LNCaP clone FGC (cell line): Measurements from ENCODE around the gene PCDHGA12.
"Not testable (repeated sequence)": the region's sequence is repeated elsewhere in the genome, so short reads cannot be mapped to it uniquely, and the experiment has no call there.

Experiments
- DNase-seq: peaks from one replicate; pipeline ENCODE4 v3.0.0-alpha.2; 2011; ENCODE audit warnings: low read depth
- H3K4me3 ChIP-seq: 2 replicates; pipeline ENCODE4 v1.5.1; 2011; ENCODE audit warnings: mild to moderate bottlenecking, low read depth, low read length, control low read depth
- TF ChIP-seq, protein P1 (sequence below): IDR thresholded peaks from 2 replicates; pipeline ENCODE4 v1.5.1; 2012; ENCODE audit warnings: mild to moderate bottlenecking; ENCODE audit not compliant: control insufficient read depth, insufficient read depth; ENCODE audit errors: extremely low read depth

Gene PCDHGA12

DNA sequence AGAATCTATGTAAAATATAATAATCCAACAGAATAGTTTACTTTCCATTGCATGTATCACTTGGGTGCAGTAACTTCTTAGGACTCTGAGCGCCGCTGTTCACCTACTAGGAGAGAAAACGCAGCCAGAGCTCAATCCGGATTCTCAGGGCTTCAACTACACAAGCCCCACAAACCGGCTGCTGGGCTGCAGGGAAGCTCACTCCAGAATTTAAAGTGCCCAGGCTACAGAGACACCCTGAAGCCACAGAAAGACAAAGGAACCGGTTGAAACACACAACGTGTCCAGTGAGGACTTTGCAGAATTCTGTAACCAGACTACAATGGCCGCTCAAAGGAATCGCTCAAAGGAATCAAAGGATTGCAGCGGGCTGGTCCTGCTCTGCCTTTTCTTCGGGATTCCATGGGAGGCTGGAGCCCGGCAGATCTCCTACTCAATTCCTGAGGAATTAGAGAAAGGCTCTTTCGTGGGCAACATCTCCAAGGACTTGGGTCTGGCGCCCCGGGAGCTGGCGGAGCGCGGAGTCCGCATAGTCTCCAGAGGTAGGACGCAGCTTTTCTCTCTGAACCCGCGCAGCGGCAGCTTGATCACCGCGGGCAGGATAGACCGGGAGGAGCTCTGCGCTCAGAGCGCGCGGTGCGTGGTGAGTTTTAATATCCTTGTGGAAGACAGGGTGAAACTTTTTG, 17.3 kb upstream of the PCDHGA12 start, which contains the start of gene PCDHGA10:
TSS of gene PCDHGA10 (plus strand) at position 134 of the 686 bp plus-strand sequence. CDS start at position 323, 189 bp downstream.
- TF ChIP-seq, protein P1, sequence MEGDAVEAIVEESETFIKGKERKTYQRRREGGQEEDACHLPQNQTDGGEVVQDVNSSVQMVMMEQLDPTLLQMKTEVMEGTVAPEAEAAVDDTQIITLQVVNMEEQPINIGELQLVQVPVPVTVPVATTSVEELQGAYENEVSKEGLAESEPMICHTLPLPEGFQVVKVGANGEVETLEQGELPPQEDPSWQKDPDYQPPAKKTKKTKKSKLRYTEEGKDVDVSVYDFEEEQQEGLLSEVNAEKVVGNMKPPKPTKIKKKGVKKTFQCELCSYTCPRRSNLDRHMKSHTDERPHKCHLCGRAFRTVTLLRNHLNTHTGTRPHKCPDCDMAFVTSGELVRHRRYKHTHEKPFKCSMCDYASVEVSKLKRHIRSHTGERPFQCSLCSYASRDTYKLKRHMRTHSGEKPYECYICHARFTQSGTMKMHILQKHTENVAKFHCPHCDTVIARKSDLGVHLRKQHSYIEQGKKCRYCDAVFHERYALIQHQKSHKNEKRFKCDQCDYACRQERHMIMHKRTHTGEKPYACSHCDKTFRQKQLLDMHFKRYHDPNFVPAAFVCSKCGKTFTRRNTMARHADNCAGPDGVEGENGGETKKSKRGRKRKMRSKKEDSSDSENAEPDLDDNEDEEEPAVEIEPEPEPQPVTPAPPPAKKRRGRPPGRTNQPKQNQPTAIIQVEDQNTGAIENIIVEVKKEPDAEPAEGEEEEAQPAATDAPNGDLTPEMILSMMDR = peak; percentile 69
- DNase-seq = peak; percentile 30
- peak within 1 kb of the TSS; percentile 67 for H3K4me3 ChIP-seq

DNA sequence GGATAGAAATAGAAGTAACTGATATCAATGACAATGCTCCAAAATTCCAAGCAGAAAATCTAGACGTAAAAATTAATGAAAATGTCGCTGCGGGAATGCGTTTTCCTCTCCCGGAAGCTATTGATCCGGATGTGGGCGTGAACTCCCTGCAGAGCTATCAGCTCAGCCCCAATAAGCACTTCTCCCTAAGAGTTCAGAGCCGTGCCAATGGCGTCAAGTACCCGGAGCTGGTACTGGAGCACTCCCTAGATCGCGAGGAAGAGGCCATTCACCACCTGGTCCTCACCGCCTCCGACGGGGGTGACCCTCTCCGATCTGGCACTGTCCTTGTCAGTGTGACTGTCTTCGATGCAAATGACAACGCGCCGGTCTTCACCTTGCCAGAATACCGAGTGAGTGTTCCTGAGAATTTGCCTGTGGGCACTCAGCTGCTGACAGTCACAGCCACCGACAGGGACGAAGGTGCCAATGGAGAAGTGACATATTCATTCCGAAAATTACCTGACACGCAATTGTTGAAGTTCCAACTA, 16.7 kb upstream of the PCDHGA12 start:
- TF ChIP-seq, protein P1 = no peak
- peak overlapping the region; percentile 67 for H3K4me3 ChIP-seq
- DNase-seq = no peak

DNA sequence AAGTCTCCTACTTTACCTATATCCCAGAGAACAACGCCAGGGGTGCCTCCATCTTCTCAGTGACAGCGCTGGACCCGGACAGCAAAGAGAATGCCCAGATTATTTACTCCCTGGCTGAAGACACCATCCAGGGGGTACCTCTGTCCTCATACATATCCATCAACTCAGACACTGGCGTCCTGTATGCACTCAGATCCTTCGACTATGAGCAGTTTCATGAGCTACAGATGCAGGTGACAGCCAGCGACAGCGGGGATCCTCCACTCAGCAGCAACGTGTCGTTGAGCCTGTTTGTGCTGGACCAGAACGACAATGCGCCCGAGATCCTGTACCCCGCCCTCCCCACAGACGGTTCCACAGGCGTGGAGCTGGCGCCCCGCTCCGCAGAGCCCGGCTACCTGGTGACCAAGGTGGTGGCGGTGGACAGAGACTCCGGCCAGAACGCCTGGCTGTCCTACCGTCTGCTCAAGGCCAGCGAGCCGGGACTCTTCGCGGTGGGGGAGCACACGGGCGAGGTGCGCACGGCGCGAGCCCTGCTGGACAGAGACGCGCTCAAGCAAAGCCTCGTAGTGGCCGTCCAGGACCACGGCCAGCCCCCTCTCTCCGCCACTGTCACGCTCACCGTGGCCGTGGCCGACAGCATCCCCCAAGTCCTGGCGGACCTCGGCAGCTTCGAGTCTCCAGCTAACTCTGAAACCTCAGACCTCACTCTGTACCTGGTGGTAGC, 15.6 kb upstream of the PCDHGA12 start:
- not testable (repeated sequence) for DNase-seq, H3K4me3 ChIP-seq

DNA sequence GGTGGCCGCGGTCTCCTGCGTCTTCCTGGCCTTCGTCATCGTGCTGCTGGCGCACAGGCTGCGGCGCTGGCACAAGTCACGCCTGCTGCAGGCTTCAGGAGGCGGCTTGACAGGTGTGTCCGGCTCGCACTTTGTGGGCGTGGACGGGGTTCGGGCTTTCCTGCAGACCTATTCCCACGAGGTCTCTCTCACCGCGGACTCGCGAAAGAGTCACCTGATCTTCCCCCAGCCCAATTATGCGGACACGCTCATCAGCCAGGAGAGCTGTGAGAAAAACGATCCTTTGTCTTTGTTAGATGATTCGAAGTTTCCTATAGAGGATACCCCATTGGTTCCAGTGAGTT, 15.1 kb upstream of the PCDHGA12 start:
- not testable (repeated sequence) for H3K4me3 ChIP-seq

DNA sequence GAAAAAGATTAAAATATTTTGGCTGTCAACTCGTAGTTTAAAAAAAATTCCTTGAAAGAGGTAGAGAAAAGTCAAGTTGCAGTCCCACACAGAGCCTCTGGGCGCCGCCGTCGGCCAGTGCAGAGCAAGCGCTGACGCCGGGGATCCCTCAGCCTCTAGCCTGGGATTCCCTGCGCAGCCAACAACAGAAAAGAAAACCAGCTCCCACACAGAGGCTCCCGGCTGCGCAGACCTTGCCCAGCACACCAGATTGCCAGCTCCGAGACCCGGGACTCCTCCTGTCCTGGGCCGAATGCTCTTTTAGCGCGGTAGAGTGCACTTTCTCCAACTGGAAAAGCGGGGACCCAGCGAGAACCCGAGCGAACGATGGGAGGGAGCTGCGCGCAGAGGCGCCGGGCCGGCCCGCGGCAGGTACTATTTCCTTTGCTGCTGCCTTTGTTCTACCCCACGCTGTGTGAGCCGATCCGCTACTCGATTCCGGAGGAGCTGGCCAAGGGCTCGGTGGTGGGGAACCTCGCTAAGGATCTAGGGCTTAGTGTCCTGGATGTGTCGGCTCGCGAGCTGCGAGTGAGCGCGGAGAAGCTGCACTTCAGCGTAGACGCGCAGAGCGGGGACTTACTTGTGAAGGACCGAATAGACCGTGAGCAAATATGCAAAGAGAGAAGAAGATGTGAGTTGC, 12.7 kb upstream of the PCDHGA12 start, which contains the start of gene PCDHGB7:
TSS of gene PCDHGB7 (plus strand) at position 184 of the 679 bp plus-strand sequence. CDS start at position 367, 183 bp downstream.
- TF ChIP-seq, protein P1 = 0 out of 2 replicates have a peak, but pooled peaks have one; percentile 22
- not testable (repeated sequence) for H3K4me3 ChIP-seq, DNase-seq

More for the DNA sequence above, 15.1 kb upstream of the PCDHGA12 start:
- not testable (repeated sequence) for DNase-seq

DNA sequence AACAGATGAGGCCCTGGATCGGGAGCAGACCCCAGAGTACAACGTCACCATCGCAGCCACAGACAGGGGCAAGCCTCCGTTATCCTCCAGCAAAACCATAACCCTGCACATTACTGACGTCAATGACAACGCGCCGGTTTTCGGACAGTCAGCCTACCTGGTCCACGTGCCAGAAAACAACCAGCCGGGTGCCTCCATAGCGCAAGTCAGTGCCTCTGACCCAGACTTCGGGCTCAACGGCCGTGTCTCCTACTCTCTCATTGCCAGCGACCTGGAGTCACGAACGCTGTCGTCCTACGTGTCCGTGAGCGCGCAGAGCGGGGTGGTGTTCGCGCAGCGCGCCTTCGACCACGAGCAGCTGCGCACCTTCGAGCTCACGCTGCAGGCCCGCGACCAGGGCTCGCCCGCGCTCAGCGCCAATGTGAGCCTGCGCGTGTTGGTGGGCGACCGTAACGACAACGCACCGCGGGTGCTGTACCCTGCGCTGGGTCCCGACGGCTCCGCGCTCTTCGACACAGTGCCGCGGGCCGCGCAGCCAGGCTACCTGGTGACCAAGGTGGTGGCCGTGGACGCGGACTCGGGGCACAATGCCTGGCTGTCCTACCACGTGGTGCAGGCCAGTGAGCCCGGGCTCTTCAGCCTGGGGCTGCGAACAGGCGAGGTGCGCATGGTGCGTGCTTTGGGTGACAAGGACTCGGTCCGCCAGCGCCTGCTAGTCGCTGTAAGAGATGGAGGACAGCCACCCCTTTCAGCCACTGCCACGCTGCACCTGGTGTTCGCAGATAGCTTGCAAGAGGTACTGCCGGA, 11.0 kb upstream of the PCDHGA12 start:
- TF ChIP-seq, protein P1 = no peak
- H3K4me3 ChIP-seq = no peak overlapping the region
- no peak for DNase-seq

DNA sequence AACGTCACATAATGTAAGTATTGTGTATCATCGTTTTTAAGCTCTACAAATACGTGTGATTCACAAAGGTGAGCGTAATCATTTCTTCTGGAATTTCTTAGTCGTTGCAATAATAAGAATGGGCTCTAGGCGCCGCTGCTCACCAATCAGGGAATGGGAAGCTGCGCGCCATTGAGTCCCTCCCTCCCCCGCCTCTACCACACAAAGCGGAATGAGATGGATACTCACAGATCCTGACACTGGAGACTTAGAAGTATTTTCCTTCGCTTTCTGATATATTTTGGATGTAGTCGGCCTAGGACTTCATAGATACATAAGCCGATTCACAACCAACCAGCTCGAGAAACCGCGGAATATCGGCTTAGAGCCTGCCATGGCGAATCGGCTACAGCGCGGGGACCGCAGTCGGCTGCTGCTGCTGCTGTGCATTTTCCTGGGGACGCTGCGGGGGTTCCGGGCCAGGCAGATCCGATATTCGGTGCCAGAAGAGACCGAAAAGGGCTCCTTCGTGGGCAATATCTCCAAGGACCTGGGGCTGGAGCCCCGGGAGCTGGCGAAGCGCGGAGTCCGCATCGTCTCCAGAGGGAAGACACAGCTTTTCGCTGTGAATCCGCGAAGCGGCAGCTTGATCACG, 9.3 kb upstream of the PCDHGA12 start, which contains the start of gene PCDHGA11:
TSS of gene PCDHGA11 (plus strand) at position 197 of the 634 bp plus-strand sequence. CDS start at position 374, 177 bp downstream.
- TF ChIP-seq, protein P1 = 0 out of 2 replicates have a peak, but pooled peaks have one; percentile 5
- H3K4me3 ChIP-seq = no peak within 1 kb of the TSS
- DNase-seq = no peak
